Bronchial epithelial cell (primary cell): Measurements from ENCODE around the gene CLSTN2. TPM values are rescaled to one million over a fixed set of nuclear protein-coding genes. Genes with fewer than 3 reads are reported as not detected.

Source experiments
- DNase-seq: peaks from one replicate; pipeline ENCODE4 v3.0.0-alpha.2; 2010; ENCODE audit warnings: low read depth
- FAIRE-seq: peaks from 2 replicates; lab custom pipeline; 2011; peaks lifted over from hg19 to GRCh38; lab: Jason Lieb, UNC
- H3K27me3 ChIP-seq: 2 replicates; pipeline ENCODE4 v1.5.1; 2011; ENCODE audit warnings: low read length; ENCODE audit not compliant: control insufficient read depth, insufficient read depth
- H3K36me3 ChIP-seq: 2 replicates; pipeline ENCODE4 v1.5.1; 2011; ENCODE audit warnings: low read length; ENCODE audit not compliant: control insufficient read depth, insufficient read depth
- H3K4me3 ChIP-seq: 2 replicates; pipeline ENCODE4 v1.5.1; 2011; ENCODE audit warnings: mild to moderate bottlenecking, low read depth, low read length, control low read depth
- CTCF ChIP-seq: IDR thresholded peaks from 2 replicates; pipeline ENCODE4 v1.5.1; 2011; ENCODE audit warnings: mild to moderate bottlenecking, moderate library complexity, low read length, control low read depth, inconsistent platforms; ENCODE audit not compliant: insufficient read depth, severe bottlenecking
- total RNA-seq: library from RNA; depleted of rRNA; stranded (reverse); fragments of >200 nt; gene quantifications from 2 replicates; pipeline ENCODE4 v1.2.1, GENCODE V29; 2014

Gene CLSTN2
- total RNA-seq, 1 donor from 2014 or later = 0.26 TPM

GRCh38 chr3:140147965-140148490 lies 213.0 kb downstream of the CLSTN2 start:
- no peaks in the 10 kb centered on the region for H3K36me3 ChIP-seq
- TF ChIP-seq CTCF = no peak
- H3K27me3 ChIP-seq = no peaks in the 10 kb centered on the region
- DNase-seq (no peak), FAIRE-seq (no peak)
- H3K4me3 ChIP-seq = no peak overlapping the region

GRCh38 chr3:140148824-140149390 lies 213.9 kb downstream of the CLSTN2 start:
- Histone ChIP-seq H3K27me3 (no peaks in the 10 kb centered on the region), H3K4me3 (no peak overlapping the region), H3K36me3 (no peaks in the 10 kb centered on the region)
- DNase-seq (no peak), FAIRE-seq (no peak)
- no peak for TF ChIP-seq CTCF

GRCh38 chr3:140151321-140151720 lies 216.3 kb downstream of the CLSTN2 start:
- no peak for TF ChIP-seq CTCF
- FAIRE-seq = peak; percentile 72
- no peak for DNase-seq
- Histone ChIP-seq H3K27me3 (no peaks in the 10 kb centered on the region), H3K36me3 (no peaks in the 10 kb centered on the region), H3K4me3 (no peak overlapping the region)

- H3K4me3 ChIP-seq = no peak overlapping the region
- H3K27me3 ChIP-seq = no peaks in the 10 kb centered on the region
- no peaks in the 10 kb centered on the region for H3K36me3 ChIP-seq
- TF ChIP-seq CTCF = no peak
- DNase-seq (no peak), FAIRE-seq (no peak)
Observed at GRCh38 chr3:140152851-140153639, 218.1 kb downstream of the CLSTN2 start.

- Histone ChIP-seq H3K4me3 (no peak overlapping the region), H3K36me3 (no peaks in the 10 kb centered on the region), H3K27me3 (no peaks in the 10 kb centered on the region)
- no peak for DNase-seq
- no peak for FAIRE-seq
- TF ChIP-seq CTCF = no peak
Observed at GRCh38 chr3:140153736-140154135, 218.8 kb downstream of the CLSTN2 start.
